ENCODE results near the gene CDR2L. TPM values are rescaled to one million over a fixed set of nuclear protein-coding genes. Genes with fewer than 3 reads are reported as not detected.

CDR2L gene
- total and polyA plus RNA-seq, 9 donors = 3.4 to 12.2 (median 8.8) TPM

- H3K4me3 ChIP-seq (ENCODE audit: low read length) = no peak overlapping the region
- H3K27ac ChIP-seq (ENCODE audit: low read length) = no peak overlapping the region
- peaks cover 12% of the 10 kb centered on the region for H3K4me1 ChIP-seq (ENCODE audit: control insufficient read depth, insufficient read depth, low read length)
- no peaks in the 10 kb centered on the region for H3K27me3 ChIP-seq (ENCODE audit: control insufficient read depth, insufficient read depth, low read length)
- peaks cover 37% of the 10 kb centered on the region for H3K36me3 ChIP-seq (ENCODE audit: control insufficient read depth, insufficient read depth, low read length)
- H3K9me3 ChIP-seq (replicated peaks; ENCODE audit: control insufficient read depth, low read depth, low read length) = no peaks in the 10 kb centered on the region
- no peak for DNase-seq
These were observed 62.3 kb downstream of the CDR2L start for GRCh38 chr17:75049706-75050105.

- H3K36me3 ChIP-seq (ENCODE audit: control insufficient read depth, insufficient read depth, low read length) = peaks cover 47% of the 10 kb centered on the region
- 80% methylated on average over 2 of the region's 2 CpGs for WGBS (ENCODE audit: insufficient coverage)
- DNase-seq = no peak
These were observed 64.5 kb downstream of the CDR2L start for GRCh38 chr17:75051941-75052340.

More at GRCh38 chr17:75051941-75052340, 64.5 kb downstream of the CDR2L start:
- H3K9me3 ChIP-seq (replicated peaks; ENCODE audit: control insufficient read depth, low read depth, low read length) = no peaks in the 10 kb centered on the region
- H3K27me3 ChIP-seq (ENCODE audit: control insufficient read depth, insufficient read depth, low read length) = no peaks in the 10 kb centered on the region
- H3K4me3 ChIP-seq (ENCODE audit: low read length) = no peak overlapping the region
- H3K27ac ChIP-seq (ENCODE audit: low read length) = no peak overlapping the region
- peaks cover 12% of the 10 kb centered on the region for H3K4me1 ChIP-seq (ENCODE audit: control insufficient read depth, insufficient read depth, low read length)

Other genes starting within 250 kb of the CDR2L start
- gene NHERF1, start 239.0 kb upstream of the CDR2L start, total RNA-seq = 3.5 TPM
- 10 to 100 TPM in 2 of 8 donors, 1 to 10 TPM in 6; 5.3 to 24.4 (median 8.2) TPM for gene NHERF1, start 239.0 kb upstream of the CDR2L start, polyA plus RNA-seq (ENCODE audit: insufficient read depth in 1 of 8, insufficient read length in 8 of 8, low replicate concordance in 1 of 8)
- 34.0 TPM for gene NAT9, start 211.3 kb upstream of the CDR2L start, total RNA-seq
- 10 to 100 TPM; 35.3 to 48.6 (median 37.7) TPM for gene NAT9, start 211.3 kb upstream of the CDR2L start, polyA plus RNA-seq (ENCODE audit: insufficient read depth in 1 of 8, insufficient read length in 8 of 8, low replicate concordance in 1 of 8)
- gene GRIN2C, start 127.7 kb upstream of the CDR2L start, total RNA-seq = 2.3 TPM
- gene GRIN2C, start 127.7 kb upstream of the CDR2L start, polyA plus RNA-seq (ENCODE audit: insufficient read depth in 1 of 8, insufficient read length in 8 of 8, low replicate concordance in 1 of 8) = 1 to 10 TPM in 4 of 8 donors, under 1 TPM in 4; 0.64 to 1.6 (median 0.99) TPM
- 2.7 TPM for gene FDXR, start 114.6 kb upstream of the CDR2L start, total RNA-seq
- gene FDXR, start 114.6 kb upstream of the CDR2L start, polyA plus RNA-seq (ENCODE audit: insufficient read depth in 1 of 8, insufficient read length in 8 of 8, low replicate concordance in 1 of 8) = 1 to 10 TPM; 2.4 to 5.4 (median 3.0) TPM
- gene FADS6, start 94.0 kb upstream of the CDR2L start, total RNA-seq = not detected
- under 1 TPM in 5 of 8 donors, not detected in 3; 0.07 to 0.56 (median 0.09) TPM for gene FADS6, start 94.0 kb upstream of the CDR2L start, polyA plus RNA-seq (ENCODE audit: insufficient read depth in 1 of 8, insufficient read length in 8 of 8, low replicate concordance in 1 of 8)
- not detected for gene USH1G, start 64.4 kb upstream of the CDR2L start, total RNA-seq
- gene USH1G, start 64.4 kb upstream of the CDR2L start, polyA plus RNA-seq (ENCODE audit: insufficient read depth in 1 of 8, insufficient read length in 8 of 8, low replicate concordance in 1 of 8) = under 1 TPM in 4 of 8 donors, not detected in 4; 0.02 to 0.53 (median 0.07) TPM
- gene OTOP2, start 63.4 kb upstream of the CDR2L start, total RNA-seq = not detected
- not detected for gene OTOP2, start 63.4 kb upstream of the CDR2L start, polyA plus RNA-seq (ENCODE audit: insufficient read depth in 1 of 8, insufficient read length in 8 of 8, low replicate concordance in 1 of 8)
- gene OTOP3, start 51.7 kb upstream of the CDR2L start, total RNA-seq = not detected
- gene OTOP3, start 51.7 kb upstream of the CDR2L start, polyA plus RNA-seq (ENCODE audit: insufficient read depth in 1 of 8, insufficient read length in 8 of 8, low replicate concordance in 1 of 8) = under 1 TPM in 1 of 8 donors, not detected in 7; 0.89 TPM
- 2.7 TPM for gene HID1, start 14.9 kb upstream of the CDR2L start, total RNA-seq
- 10 to 100 TPM in 1 of 8 donors, 1 to 10 TPM in 7; 4.3 to 12.6 (median 6.8) TPM for gene HID1, start 14.9 kb upstream of the CDR2L start, polyA plus RNA-seq (ENCODE audit: insufficient read depth in 1 of 8, insufficient read length in 8 of 8, low replicate concordance in 1 of 8)
- 34.0 TPM for gene MRPL58, start 25.0 kb downstream of the CDR2L start, total RNA-seq
- 10 to 100 TPM; 17.6 to 25.2 (median 21.1) TPM for gene MRPL58, start 25.0 kb downstream of the CDR2L start, polyA plus RNA-seq (ENCODE audit: insufficient read depth in 1 of 8, insufficient read length in 8 of 8, low replicate concordance in 1 of 8)
- 332 TPM for gene ATP5PD, start 59.3 kb downstream of the CDR2L start, total RNA-seq
- gene ATP5PD, start 59.3 kb downstream of the CDR2L start, polyA plus RNA-seq (ENCODE audit: insufficient read depth in 1 of 8, insufficient read length in 8 of 8, low replicate concordance in 1 of 8) = 100 to 1,000 TPM; 216 to 280 (median 246) TPM
- gene KCTD2, start 59.6 kb downstream of the CDR2L start, total RNA-seq = 16.8 TPM
- 10 to 100 TPM; 19.8 to 24.7 (median 22.2) TPM for gene KCTD2, start 59.6 kb downstream of the CDR2L start, polyA plus RNA-seq (ENCODE audit: insufficient read depth in 1 of 8, insufficient read length in 8 of 8, low replicate concordance in 1 of 8)
- 4.4 TPM for gene SLC16A5, start 100.3 kb downstream of the CDR2L start, total RNA-seq
- 10 to 100 TPM in 2 of 8 donors, 1 to 10 TPM in 6; 7.8 to 12.7 (median 8.4) TPM for gene SLC16A5, start 100.3 kb downstream of the CDR2L start, polyA plus RNA-seq (ENCODE audit: insufficient read depth in 1 of 8, insufficient read length in 8 of 8, low replicate concordance in 1 of 8)
- gene ARMC7, start 122.3 kb downstream of the CDR2L start, total RNA-seq = 2.4 TPM
- 1 to 10 TPM; 6.2 to 7.9 (median 7.5) TPM for gene ARMC7, start 122.3 kb downstream of the CDR2L start, polyA plus RNA-seq (ENCODE audit: insufficient read depth in 1 of 8, insufficient read length in 8 of 8, low replicate concordance in 1 of 8)
- gene NT5C, start 144.1 kb downstream of the CDR2L start, total RNA-seq = 55.6 TPM
- 10 to 100 TPM; 38.3 to 53.8 (median 42.4) TPM for gene NT5C, start 144.1 kb downstream of the CDR2L start, polyA plus RNA-seq (ENCODE audit: insufficient read depth in 1 of 8, insufficient read length in 8 of 8, low replicate concordance in 1 of 8)
- 138 TPM for gene JPT1, start 166.9 kb downstream of the CDR2L start, total RNA-seq
- gene JPT1, start 166.9 kb downstream of the CDR2L start, polyA plus RNA-seq (ENCODE audit: insufficient read depth in 1 of 8, insufficient read length in 8 of 8, low replicate concordance in 1 of 8) = 100 to 1,000 TPM; 223 to 361 (median 294) TPM
- 242 TPM for gene SUMO2, start 195.3 kb downstream of the CDR2L start, total RNA-seq
- 100 to 1,000 TPM; 340 to 477 (median 387) TPM for gene SUMO2, start 195.3 kb downstream of the CDR2L start, polyA plus RNA-seq (ENCODE audit: insufficient read depth in 1 of 8, insufficient read length in 8 of 8, low replicate concordance in 1 of 8)
- gene NUP85, start 218.0 kb downstream of the CDR2L start, total RNA-seq = 33.5 TPM
- gene NUP85, start 218.0 kb downstream of the CDR2L start, polyA plus RNA-seq (ENCODE audit: insufficient read depth in 1 of 8, insufficient read length in 8 of 8, low replicate concordance in 1 of 8) = 10 to 100 TPM; 35.1 to 51.2 (median 44.3) TPM